OCI-LY3 (cell line): Measurements from ENCODE around the gene STX4.

ENCODE experiments used
- EZH2phosphoT487 ChIP-seq: fragments of 200-600 bp; shearing (Covaris generic); IDR thresholded peaks from 2 replicates; pipeline ENCODE4 v1.6.1; 2018; ENCODE audit warnings: antibody characterized with exemption, mixed run types, low read depth
- TF ChIP-seq, protein P1 (sequence below): fragments of 200-600, 300-600 bp; sonication (generic); IDR thresholded peaks from 2 replicates; pipeline ENCODE4 v1.5.1; 2014; ENCODE audit warnings: antibody characterized with exemption, low read length, low read depth

DNA sequence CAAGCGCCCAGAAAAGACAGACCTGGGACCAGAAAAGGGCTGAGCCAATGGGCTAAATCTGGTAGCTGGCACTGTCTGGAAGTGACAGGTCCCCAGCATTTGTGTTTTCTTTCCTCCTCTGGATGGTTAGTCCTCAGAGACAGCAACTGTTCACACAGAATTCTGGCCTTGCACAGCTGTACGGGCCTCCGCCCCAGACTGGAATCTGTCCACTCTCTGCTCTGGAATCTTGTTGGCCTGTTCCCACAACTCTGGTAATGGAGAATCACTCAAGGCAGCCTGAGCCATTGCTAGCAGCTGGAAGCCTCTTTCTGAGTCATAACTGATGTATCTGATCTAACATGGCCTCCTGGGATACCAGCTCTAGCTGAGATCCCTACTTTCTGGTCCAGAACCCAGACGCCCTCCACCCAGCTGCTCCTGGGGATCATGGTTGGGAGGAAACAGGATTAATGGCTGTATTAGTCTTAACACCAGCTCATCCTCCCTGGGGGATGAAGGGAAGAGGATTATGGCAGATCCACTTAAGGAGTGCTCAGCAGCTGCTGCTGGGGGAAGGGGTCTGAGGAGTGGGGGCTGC lies 31.6 kb downstream of the STX4 start:
- TF ChIP-seq, protein P1, sequence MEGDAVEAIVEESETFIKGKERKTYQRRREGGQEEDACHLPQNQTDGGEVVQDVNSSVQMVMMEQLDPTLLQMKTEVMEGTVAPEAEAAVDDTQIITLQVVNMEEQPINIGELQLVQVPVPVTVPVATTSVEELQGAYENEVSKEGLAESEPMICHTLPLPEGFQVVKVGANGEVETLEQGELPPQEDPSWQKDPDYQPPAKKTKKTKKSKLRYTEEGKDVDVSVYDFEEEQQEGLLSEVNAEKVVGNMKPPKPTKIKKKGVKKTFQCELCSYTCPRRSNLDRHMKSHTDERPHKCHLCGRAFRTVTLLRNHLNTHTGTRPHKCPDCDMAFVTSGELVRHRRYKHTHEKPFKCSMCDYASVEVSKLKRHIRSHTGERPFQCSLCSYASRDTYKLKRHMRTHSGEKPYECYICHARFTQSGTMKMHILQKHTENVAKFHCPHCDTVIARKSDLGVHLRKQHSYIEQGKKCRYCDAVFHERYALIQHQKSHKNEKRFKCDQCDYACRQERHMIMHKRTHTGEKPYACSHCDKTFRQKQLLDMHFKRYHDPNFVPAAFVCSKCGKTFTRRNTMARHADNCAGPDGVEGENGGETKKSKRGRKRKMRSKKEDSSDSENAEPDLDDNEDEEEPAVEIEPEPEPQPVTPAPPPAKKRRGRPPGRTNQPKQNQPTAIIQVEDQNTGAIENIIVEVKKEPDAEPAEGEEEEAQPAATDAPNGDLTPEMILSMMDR, result no peak
- no peak for TF ChIP-seq EZH2phosphoT487
